ENCODE results near the gene SIRT7.
A peak's percentile ranks its signal among the peaks of the same experiment; 100 is the strongest.

Gene SIRT7

DNA sequence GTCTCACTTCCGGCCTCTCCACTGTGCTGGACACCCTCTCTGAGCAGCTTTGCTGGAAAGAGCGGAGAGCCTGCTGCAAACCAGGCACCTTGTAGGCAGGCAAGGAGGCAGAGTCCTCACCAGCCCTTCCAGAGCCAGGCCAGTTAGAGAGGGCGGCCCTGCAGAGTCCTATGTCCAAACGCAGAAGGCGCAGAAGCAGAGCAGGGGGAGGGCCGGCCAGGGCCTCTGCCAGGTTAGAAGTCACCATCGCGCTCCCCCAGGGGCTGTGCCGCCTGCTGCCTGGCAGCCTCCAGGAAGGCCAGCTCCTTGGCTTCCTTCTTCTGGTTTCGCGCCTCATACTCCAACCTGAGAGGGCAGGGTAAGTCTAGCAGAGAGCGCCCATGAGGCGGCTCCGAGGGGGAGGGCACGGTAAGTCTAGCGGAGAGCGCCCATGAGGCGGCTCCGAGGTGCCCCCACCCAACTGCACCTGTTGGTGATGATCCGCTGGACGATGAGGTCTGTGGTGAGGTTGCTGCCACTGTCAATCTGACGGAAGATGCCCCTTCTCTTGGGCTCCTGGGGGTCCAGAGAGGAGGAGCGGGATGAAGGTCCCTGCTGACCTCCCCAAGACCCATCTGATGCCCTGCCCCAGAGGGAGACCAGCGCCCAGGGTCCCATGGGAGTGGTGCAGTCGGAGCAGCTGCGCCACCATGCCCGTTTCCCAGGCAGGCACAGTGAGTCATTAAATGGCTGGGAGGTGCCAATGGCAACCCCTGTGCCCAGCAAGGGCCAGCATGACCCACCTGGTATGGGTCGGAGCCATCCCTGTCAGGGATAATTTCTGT, 13.2 kb downstream of the SIRT7 start:
- Histone ChIP-seq H3K9ac (ENCODE audit: low read length) (no peak overlapping the region), H3K79me2 (ENCODE audit: control insufficient read depth, insufficient read depth, low read length, poor library complexity) (no peaks in the 10 kb centered on the region), H4K8ac (ENCODE audit: low read depth, low read length) (no peak overlapping the region), H2AK5ac (ENCODE audit: low read length) (no peak overlapping the region), H4K12ac (ENCODE audit: low read depth, low read length) (no peak overlapping the region), H2BK12ac (ENCODE audit: low read length) (no peak overlapping the region), H3K4me2 (ENCODE audit: low read length) (no peak overlapping the region), H3K36me3 (ENCODE audit: control insufficient read depth in 1 of 2, insufficient read depth in 2 of 2, low read length in 2 of 2) (peaks cover 62 to 71% of the 10 kb centered on the region in 2 experiments), H3K4me1 (ENCODE audit: control insufficient read depth in 1 of 2, insufficient read depth in 2 of 2, low read length in 2 of 2) (peaks cover 3 to 17% of the 10 kb centered on the region in 2 experiments), H3K14ac (ENCODE audit: low read length) (no peak overlapping the region), H3K23ac (ENCODE audit: low read length) (no peak overlapping the region), H2AFZ (ENCODE audit: insufficient read depth, low read length, poor library complexity) (no peak overlapping the region), H3K18ac (ENCODE audit: low read length) (no peak overlapping the region), H3K27ac (ENCODE audit: low read depth, low read length) (no peak overlapping the region), H3K4ac (ENCODE audit: low read depth, low read length) (no peak overlapping the region), H4K91ac (ENCODE audit: low read depth, low read length) (no peak overlapping the region), H3K79me1 (ENCODE audit: low read length) (peaks cover 5% of the 10 kb centered on the region), H3K4me3 (ENCODE audit: low read depth, low read length) (no peak overlapping the region), H2BK120ac (ENCODE audit: insufficient read depth, low read length, poor library complexity) (no peak overlapping the region), H2BK5ac (ENCODE audit: low read depth, low read length, poor library complexity) (no peak overlapping the region), H3K27me3 (ENCODE audit: insufficient read depth, low read length) (peaks cover 5% of the 10 kb centered on the region), H3K9me3 (ENCODE audit: insufficient read depth, low read depth, low read length) (peaks cover 3% of the 10 kb centered on the region)
- no peak for DNase-seq
- no CpG with 5 or more reads among the region's 28 CpGs for WGBS (ENCODE audit: extremely low coverage, insufficient coverage, insufficient read length)

DNA sequence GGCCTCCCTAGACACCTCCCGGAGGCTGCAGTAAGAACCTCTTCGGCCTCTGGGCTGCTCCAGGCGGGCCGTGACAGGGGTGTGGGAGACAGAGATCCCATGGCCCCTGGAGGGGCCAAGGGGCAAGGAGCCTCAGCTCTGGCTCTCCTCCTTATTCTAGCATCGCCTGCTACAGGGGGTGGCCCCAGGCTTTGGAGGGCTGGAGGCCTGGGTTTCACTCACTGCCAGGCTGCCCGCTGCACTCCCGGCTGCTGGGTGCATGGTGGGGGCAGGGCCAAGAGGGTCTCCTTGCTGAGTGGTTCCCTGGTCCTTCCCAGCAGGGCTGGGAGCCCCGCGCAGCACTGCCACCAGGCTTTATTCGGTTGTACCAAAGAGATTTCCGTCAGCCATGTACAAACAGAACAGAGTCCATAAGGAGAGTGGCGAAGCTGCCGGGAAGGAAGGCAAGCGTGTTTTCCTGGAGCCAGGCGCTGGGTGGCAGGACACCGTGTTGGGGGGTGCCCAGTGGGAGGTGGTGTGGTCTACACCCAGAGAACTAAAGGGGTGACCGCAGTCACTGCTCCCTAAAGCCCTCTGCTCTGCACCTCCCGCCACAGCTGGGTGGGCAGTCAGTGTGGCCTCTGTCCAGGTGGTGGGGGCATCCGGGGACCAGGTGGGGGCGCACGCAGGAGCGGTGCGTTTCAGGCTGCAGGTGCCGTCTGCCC, 13.9 kb downstream of the SIRT7 start:
- Histone ChIP-seq H3K4me3 (ENCODE audit: low read depth, low read length) (no peak overlapping the region), H3K18ac (ENCODE audit: low read length) (no peak overlapping the region), H3K27ac (ENCODE audit: low read depth, low read length) (no peak overlapping the region), H4K91ac (ENCODE audit: low read depth, low read length) (no peak overlapping the region), H3K4ac (ENCODE audit: low read depth, low read length) (no peak overlapping the region), H3K4me1 (ENCODE audit: control insufficient read depth in 1 of 2, insufficient read depth in 2 of 2, low read length in 2 of 2) (peaks cover 3 to 21% of the 10 kb centered on the region in 2 experiments), H3K9ac (ENCODE audit: low read length) (no peak overlapping the region), H2AFZ (ENCODE audit: insufficient read depth, low read length, poor library complexity) (no peak overlapping the region), H3K79me1 (ENCODE audit: low read length) (peaks cover 8% of the 10 kb centered on the region), H2BK12ac (ENCODE audit: low read length) (no peak overlapping the region), H2BK120ac (ENCODE audit: insufficient read depth, low read length, poor library complexity) (no peak overlapping the region), H2BK5ac (ENCODE audit: low read depth, low read length, poor library complexity) (no peak overlapping the region), H3K14ac (ENCODE audit: low read length) (no peak overlapping the region), H3K36me3 (ENCODE audit: control insufficient read depth in 1 of 2, insufficient read depth in 2 of 2, low read length in 2 of 2) (peaks cover 62 to 73% of the 10 kb centered on the region in 2 experiments), H2AK5ac (ENCODE audit: low read length) (no peak overlapping the region), H3K27me3 (ENCODE audit: insufficient read depth, low read length) (peaks cover 5% of the 10 kb centered on the region), H3K9me3 (ENCODE audit: insufficient read depth, low read depth, low read length) (peaks cover 3% of the 10 kb centered on the region), H3K4me2 (ENCODE audit: low read length) (no peak overlapping the region), H3K23ac (ENCODE audit: low read length) (no peak overlapping the region), H4K8ac (ENCODE audit: low read depth, low read length) (no peak overlapping the region), H3K79me2 (ENCODE audit: control insufficient read depth, insufficient read depth, low read length, poor library complexity) (no peaks in the 10 kb centered on the region), H4K12ac (ENCODE audit: low read depth, low read length) (no peak overlapping the region)
- DNase-seq = no peak
- no CpG with 5 or more reads among the region's 24 CpGs for WGBS (ENCODE audit: extremely low coverage, insufficient coverage, insufficient read length)

DNA sequence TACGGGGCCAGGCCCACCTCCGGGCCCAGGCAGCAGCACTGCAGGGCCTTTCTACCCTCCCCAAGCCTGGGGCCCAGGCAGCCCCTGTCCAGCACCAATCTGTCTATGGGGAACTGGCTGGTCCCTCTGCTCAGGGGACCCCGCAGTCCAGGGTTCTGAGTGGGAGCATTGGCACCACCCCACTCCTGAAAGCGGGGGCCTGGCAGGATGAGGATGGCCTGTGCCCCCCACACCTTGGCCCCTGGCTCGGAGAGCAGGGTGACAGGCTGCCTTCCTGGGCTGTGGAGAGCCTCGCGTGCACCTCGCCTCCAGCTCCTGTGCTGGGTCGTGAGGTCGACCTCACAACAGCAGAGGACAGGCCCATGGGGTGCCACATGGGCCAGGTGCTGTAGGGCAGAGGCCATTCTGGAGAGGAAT, 14.6 kb downstream of the SIRT7 start:
- no peak overlapping the region for H2BK5ac ChIP-seq (ENCODE audit: low read depth, low read length, poor library complexity)
- H4K8ac ChIP-seq (ENCODE audit: low read depth, low read length) = no peak overlapping the region
- no peak overlapping the region for H3K4ac ChIP-seq (ENCODE audit: low read depth, low read length)
- no peak overlapping the region for H3K14ac ChIP-seq (ENCODE audit: low read length)
- no peak overlapping the region for H2AFZ ChIP-seq (ENCODE audit: insufficient read depth, low read length, poor library complexity)
- H3K79me1 ChIP-seq (ENCODE audit: low read length) = peaks cover 11% of the 10 kb centered on the region
- no peak overlapping the region for H2BK120ac ChIP-seq (ENCODE audit: insufficient read depth, low read length, poor library complexity)
- H3K9me3 ChIP-seq (ENCODE audit: insufficient read depth, low read depth, low read length) = peaks cover 3% of the 10 kb centered on the region
- H3K9ac ChIP-seq (ENCODE audit: low read length) = no peak overlapping the region
- no peak overlapping the region for H3K4me2 ChIP-seq (ENCODE audit: low read length)
- no peak overlapping the region for H3K4me3 ChIP-seq (ENCODE audit: low read depth, low read length)
- no peaks in the 10 kb centered on the region for H3K79me2 ChIP-seq (ENCODE audit: control insufficient read depth, insufficient read depth, low read length, poor library complexity)
- no peak for DNase-seq
- no peak overlapping the region for H3K18ac ChIP-seq (ENCODE audit: low read length)
- H3K27me3 ChIP-seq (ENCODE audit: insufficient read depth, low read length) = peaks cover 5% of the 10 kb centered on the region
- H4K91ac ChIP-seq (ENCODE audit: low read depth, low read length) = no peak overlapping the region
- H2BK12ac ChIP-seq (ENCODE audit: low read length) = no peak overlapping the region
- no CpG with 5 or more reads among the region's 10 CpGs for WGBS (ENCODE audit: extremely low coverage, insufficient coverage, insufficient read length)
- H3K4me1 ChIP-seq (ENCODE audit: control insufficient read depth in 1 of 2, insufficient read depth in 2 of 2, low read length in 2 of 2) = peaks cover 5 to 25% of the 10 kb centered on the region in 2 experiments
- H4K12ac ChIP-seq (ENCODE audit: low read depth, low read length) = no peak overlapping the region
- no peak overlapping the region for H2AK5ac ChIP-seq (ENCODE audit: low read length)
- no peak overlapping the region for H3K27ac ChIP-seq (ENCODE audit: low read depth, low read length)
- no peak overlapping the region for H3K23ac ChIP-seq (ENCODE audit: low read length)
- peaks cover 60 to 71% of the 10 kb centered on the region in 2 experiments for H3K36me3 ChIP-seq (ENCODE audit: control insufficient read depth in 1 of 2, insufficient read depth in 2 of 2, low read length in 2 of 2)

DNA sequence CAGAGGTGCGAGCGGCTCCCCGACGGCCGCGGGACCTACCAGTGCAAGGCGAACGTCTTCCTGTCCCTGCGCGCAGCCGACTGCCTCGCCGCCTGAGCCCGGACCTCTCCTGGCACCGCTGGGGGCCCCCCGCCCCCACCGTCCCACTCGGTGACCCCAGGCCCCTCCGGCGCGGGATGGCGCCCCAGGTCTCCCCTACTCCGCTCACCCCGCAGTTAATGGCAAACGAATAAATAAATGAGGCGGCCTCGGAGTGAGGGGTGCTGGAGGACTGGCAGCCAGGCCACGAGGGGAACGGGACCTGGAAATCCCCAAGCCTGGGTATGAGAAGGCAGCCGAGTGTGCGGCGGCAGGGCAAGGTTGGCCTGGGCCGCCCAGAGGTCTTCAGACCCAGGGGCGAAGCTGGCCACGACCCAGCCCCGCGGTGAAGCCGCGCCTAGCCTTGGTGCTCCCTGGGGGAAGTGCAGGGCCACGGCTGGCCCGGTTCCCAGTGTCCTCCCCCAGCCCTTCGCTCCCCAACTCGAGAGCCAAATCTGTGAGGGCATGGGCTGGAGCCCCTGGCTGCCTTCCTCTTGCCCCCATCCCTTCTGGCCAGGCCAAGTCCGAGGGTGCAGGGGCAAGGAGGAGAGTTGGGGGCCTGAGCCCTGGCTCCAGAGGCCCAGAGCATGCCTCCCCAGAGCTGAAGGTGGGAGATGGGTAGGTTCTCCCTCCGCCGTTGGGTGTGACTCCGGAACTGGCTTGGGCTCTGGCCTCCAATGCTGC, 15.1 kb downstream of the SIRT7 start:
- no peak for DNase-seq
- Histone ChIP-seq H3K36me3 (ENCODE audit: control insufficient read depth in 1 of 2, insufficient read depth in 2 of 2, low read length in 2 of 2) (peaks cover 59 to 70% of the 10 kb centered on the region in 2 experiments), H3K4me1 (ENCODE audit: control insufficient read depth in 1 of 2, insufficient read depth in 2 of 2, low read length in 2 of 2) (peaks cover 8 to 29% of the 10 kb centered on the region in 2 experiments), H2BK120ac (ENCODE audit: insufficient read depth, low read length, poor library complexity) (no peak overlapping the region), H3K79me1 (ENCODE audit: low read length) (peaks cover 11% of the 10 kb centered on the region), H3K14ac (ENCODE audit: low read length) (peak overlapping the region; percentile 16), H3K27me3 (ENCODE audit: insufficient read depth, low read length) (peaks cover 5% of the 10 kb centered on the region), H4K91ac (ENCODE audit: low read depth, low read length) (peak overlapping the region; percentile 60), H4K12ac (ENCODE audit: low read depth, low read length) (peak overlapping the region; percentile 30), H3K9ac (ENCODE audit: low read length) (no peak overlapping the region), H3K9me3 (ENCODE audit: insufficient read depth, low read depth, low read length) (peaks cover 3% of the 10 kb centered on the region), H3K27ac (ENCODE audit: low read depth, low read length) (no peak overlapping the region), H3K4me3 (ENCODE audit: low read depth, low read length) (no peak overlapping the region), H3K18ac (ENCODE audit: low read length) (no peak overlapping the region), H3K23ac (ENCODE audit: low read length) (no peak overlapping the region), H3K4me2 (ENCODE audit: low read length) (peak overlapping the region; percentile 70), H4K8ac (ENCODE audit: low read depth, low read length) (no peak overlapping the region), H2BK12ac (ENCODE audit: low read length) (no peak overlapping the region), H3K79me2 (ENCODE audit: control insufficient read depth, insufficient read depth, low read length, poor library complexity) (no peaks in the 10 kb centered on the region), H3K4ac (ENCODE audit: low read depth, low read length) (no peak overlapping the region), H2AFZ (ENCODE audit: insufficient read depth, low read length, poor library complexity) (no peak overlapping the region), H2BK5ac (ENCODE audit: low read depth, low read length, poor library complexity) (no peak overlapping the region), H2AK5ac (ENCODE audit: low read length) (no peak overlapping the region)
- WGBS (ENCODE audit: extremely low coverage, insufficient coverage, insufficient read length) = no CpG with 5 or more reads among the region's 47 CpGs
